ENCODE results near the gene JAK1. TPM values are rescaled to one million over a fixed set of nuclear protein-coding genes. Genes with fewer than 3 reads are reported as not detected.
"Not testable (repeated sequence)": the region's sequence is repeated elsewhere in the genome, so short reads cannot be mapped to it uniquely, and the experiment has no call there.

JAK1 gene
- total and polyA plus RNA-seq, 3 experiments from 2014 or later = 106 to 300 (median 108) TPM

DNA sequence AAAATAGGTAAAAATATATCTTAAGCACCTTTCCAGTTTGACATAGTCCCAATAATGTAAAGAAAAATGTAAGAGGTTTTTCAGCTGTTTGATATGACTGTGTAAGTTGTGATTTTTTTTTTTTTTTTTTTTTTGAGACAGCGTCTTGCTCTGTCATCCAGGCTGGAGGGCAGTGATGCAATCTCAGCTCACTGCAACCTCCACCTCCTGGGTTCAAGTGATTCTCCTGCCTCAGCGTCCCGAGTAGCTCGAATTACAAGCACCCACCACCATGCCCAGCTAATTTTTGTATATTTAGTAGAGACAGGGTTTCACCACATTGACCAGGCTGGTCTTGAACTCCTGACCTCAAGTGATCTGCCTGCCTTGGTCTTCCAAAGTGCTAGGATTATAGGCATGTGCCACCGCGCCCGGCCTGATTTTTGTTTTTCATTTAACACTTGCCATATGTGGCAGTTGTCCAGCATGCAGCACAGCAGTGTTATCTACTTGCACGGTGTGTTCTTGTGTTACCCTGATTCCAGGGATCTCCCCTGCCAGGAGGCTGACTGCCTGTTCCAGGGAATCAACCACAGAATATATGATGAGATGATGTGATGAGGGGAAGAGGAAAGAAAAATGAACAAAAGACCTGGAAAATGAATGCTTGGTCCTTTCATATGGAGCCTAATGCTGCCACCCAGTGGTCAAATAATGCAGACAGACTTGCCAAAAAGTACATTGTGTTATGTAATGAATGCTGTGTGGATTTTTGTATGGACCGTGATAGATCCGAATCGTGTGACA, 142.5 kb downstream of the JAK1 start:
- POLR2A ChIA-PET = interaction anchor here (0.7 kb wide), 1 partner anchor 15 kb away, joined by 3 read pairs; no protein-coding TSS in a partner anchor
- Histone ChIP-seq H3K4me1 (ENCODE audit: insufficient read depth, low read length) (peaks cover 12% of the 10 kb centered on the region), H3K27ac (ENCODE audit: low read depth, low read length) (no peak overlapping the region), H3K36me3 (ENCODE audit: insufficient read depth, low read length) (no peaks in the 10 kb centered on the region), H3K27me3 (ENCODE audit: insufficient read depth, low read length, poor library complexity, severe bottlenecking) (no peaks in the 10 kb centered on the region), H3K4me3 (ENCODE audit: low read length) (no peak overlapping the region), H3K9me3 (ENCODE audit: low read length) (no peaks in the 10 kb centered on the region)
- Mint-ChIP-seq H3K27ac (peak overlapping the region in 5 of 8 donors; percentile 1 to 77 (median 61)), H3K4me3 (peak overlapping the region in 5 of 7 donors; percentile 4 to 54 (median 49)), H3K27me3 (no peaks in the 10 kb centered on the region), H3K4me1 (peaks cover 30 to 36% (median 36%) of the 10 kb centered on the region in 3 donors), H3K9me3 (no peaks in the 10 kb centered on the region), H3K36me3 (peaks cover 0 to 3% (median 0%) of the 10 kb centered on the region in 3 donors)
- CTCF ChIA-PET = interaction anchor here (0.7 to 3.1 kb wide), 17 partner anchors 9 to 1459 kb away, joined by 3 to 19 read pairs (median 4); partner anchors contain the start of gene RAVER2
- DNase-seq = peak; percentile 39 to 72 (median 50)

DNA sequence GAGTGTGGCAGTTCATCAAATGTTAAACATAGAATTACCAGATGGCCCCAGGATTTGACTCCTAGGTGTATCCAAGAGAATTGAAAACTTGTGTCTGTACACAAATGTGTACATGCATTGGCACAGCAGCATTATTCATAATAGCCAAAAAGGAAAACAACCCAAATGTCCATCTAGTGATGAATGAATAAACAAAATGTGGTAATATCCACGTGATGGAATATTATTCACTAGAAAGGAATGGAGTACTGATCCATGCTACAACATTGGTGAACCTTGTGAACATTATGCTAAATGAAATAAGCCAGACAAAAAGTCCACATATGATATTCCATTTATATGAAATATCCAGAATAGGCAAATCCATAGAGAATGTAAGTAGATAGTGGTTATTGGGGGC, 143.7 kb downstream of the JAK1 start:
- H3K9me3 ChIP-seq (ENCODE audit: low read length) = no peaks in the 10 kb centered on the region
- H3K36me3 ChIP-seq (ENCODE audit: insufficient read depth, low read length) = no peaks in the 10 kb centered on the region
- no peak overlapping the region for H3K4me3 ChIP-seq (ENCODE audit: low read length)
- H3K27me3 Mint-ChIP-seq = no peaks in the 10 kb centered on the region
- peaks cover under 1 to 3% (median 2%) of the 10 kb centered on the region in 3 donors for H3K36me3 Mint-ChIP-seq
- H3K27me3 ChIP-seq (ENCODE audit: insufficient read depth, low read length, poor library complexity, severe bottlenecking) = no peaks in the 10 kb centered on the region
- H3K27ac ChIP-seq (ENCODE audit: low read depth, low read length) = no peak overlapping the region
- POLR2A ChIA-PET = no interaction called here
- no peak overlapping the region for H3K27ac Mint-ChIP-seq
- DNase-seq = no peak
- H3K4me1 Mint-ChIP-seq = peaks cover 20 to 23% (median 23%) of the 10 kb centered on the region in 3 donors
- H3K9me3 Mint-ChIP-seq = peaks cover 0 to under 1% (median 0%) of the 10 kb centered on the region in 5 donors
- peaks cover 3% of the 10 kb centered on the region for H3K4me1 ChIP-seq (ENCODE audit: insufficient read depth, low read length)
- no peak overlapping the region for H3K4me3 Mint-ChIP-seq
- CTCF ChIA-PET = interaction anchor here (1.1 to 3.1 kb wide), 7 partner anchors 78 to 252 kb away, joined by 4 to 19 read pairs (median 5); partner anchors contain the start of gene RAVER2

DNA sequence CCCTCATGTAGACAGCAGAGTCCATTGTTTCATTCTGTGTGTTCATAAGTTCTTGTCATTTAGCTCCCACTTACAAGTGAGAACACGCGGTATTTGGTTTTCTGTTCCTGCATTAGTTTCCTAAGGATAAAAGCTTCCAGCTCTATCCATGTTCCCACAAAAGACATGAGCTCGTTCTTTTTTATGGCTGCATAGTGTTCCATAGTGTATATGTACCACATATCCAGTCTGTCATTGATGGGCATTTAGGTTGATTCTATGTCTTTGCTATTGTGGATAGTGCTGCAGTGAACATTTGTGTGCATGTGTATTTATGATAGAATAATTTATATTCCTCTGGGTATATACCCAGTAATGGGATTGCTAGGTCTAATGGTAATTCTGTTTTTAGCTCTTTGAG, 145.8 kb downstream of the JAK1 start:
- H3K27ac Mint-ChIP-seq; H3K27me3 Mint-ChIP-seq; POLR2A ChIA-PET; H3K9me3 Mint-ChIP-seq; H3K4me3 Mint-ChIP-seq; H3K9me3 ChIP-seq (ENCODE audit: low read length); H3K27ac ChIP-seq (ENCODE audit: low read depth, low read length); CTCF ChIA-PET; H3K4me1 Mint-ChIP-seq; H3K27me3 ChIP-seq (ENCODE audit: insufficient read depth, low read length, poor library complexity, severe bottlenecking); H3K4me1 ChIP-seq (ENCODE audit: insufficient read depth, low read length); DNase-seq; H3K4me3 ChIP-seq (ENCODE audit: low read length); H3K36me3 ChIP-seq (ENCODE audit: insufficient read depth, low read length): not testable (repeated sequence)
- H3K36me3 Mint-ChIP-seq = peaks cover 3 to 11% (median 8%) of the 10 kb centered on the region in 3 donors

DNA sequence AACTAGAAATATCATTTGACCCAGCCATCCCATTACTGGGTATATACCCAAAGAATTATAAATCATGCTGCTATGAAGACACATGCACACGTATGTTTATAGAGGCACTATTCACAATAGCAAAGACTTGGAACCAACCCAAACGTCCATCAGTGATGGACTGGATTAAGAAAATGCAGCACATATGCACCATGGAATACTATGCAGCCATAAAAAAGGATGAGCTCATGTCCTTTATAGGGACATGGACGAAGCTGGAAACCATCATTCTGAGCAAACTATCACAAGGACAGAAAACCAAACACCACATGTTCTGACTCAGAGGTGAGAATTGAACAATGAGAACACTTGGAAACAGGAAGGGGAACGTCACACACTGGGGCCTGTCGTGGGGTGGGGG, 149.0 kb downstream of the JAK1 start:
- peaks cover 3 to 20% (median 13%) of the 10 kb centered on the region in 3 donors for H3K36me3 Mint-ChIP-seq
- DNase-seq; H3K4me1 Mint-ChIP-seq; H3K27ac ChIP-seq (ENCODE audit: low read depth, low read length); H3K27me3 ChIP-seq (ENCODE audit: insufficient read depth, low read length, poor library complexity, severe bottlenecking); H3K4me1 ChIP-seq (ENCODE audit: insufficient read depth, low read length); H3K4me3 Mint-ChIP-seq; H3K9me3 Mint-ChIP-seq; POLR2A ChIA-PET; H3K36me3 ChIP-seq (ENCODE audit: insufficient read depth, low read length); H3K4me3 ChIP-seq (ENCODE audit: low read length); H3K27me3 Mint-ChIP-seq; H3K9me3 ChIP-seq (ENCODE audit: low read length); H3K27ac Mint-ChIP-seq: not testable (repeated sequence)
- CTCF ChIA-PET = interaction anchor here (0.7 kb wide), 1 partner anchor 9 kb away, joined by 3 read pairs; no protein-coding TSS in a partner anchor

DNA sequence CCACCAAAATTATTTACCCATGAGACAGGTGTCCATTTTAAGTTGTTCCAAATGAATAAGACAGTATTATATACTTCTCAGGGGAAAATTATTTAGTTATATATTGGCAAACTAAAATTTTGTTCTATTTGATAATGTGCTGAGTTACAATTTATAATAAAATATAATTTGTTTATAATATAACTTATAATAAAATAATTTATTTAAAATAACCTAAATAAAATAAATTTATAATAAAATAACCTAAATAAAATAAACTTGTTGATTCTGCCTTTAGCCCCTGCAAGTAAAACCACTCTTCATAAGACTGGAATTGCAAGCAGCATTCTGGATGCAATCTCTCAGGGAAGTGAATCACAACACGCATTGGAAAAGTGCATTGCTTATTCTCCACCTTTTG, 151.9 kb downstream of the JAK1 start:
- ChIA-PET CTCF (no interaction called here), POLR2A (no interaction called here)
- DNase-seq = no peak
- Mint-ChIP-seq H3K9me3 (peaks cover 0 to 5% (median 0%) of the 10 kb centered on the region in 5 donors), H3K4me3 (no peak overlapping the region), H3K4me1 (peaks cover 0 to 2% (median 0%) of the 10 kb centered on the region in 3 donors), H3K27ac (no peak overlapping the region), H3K27me3 (no peaks in the 10 kb centered on the region), H3K36me3 (peaks cover 0 to 23% (median 13%) of the 10 kb centered on the region in 3 donors)
- H3K9me3 ChIP-seq (ENCODE audit: low read length) = no peaks in the 10 kb centered on the region
- no peaks in the 10 kb centered on the region for H3K27me3 ChIP-seq (ENCODE audit: insufficient read depth, low read length, poor library complexity, severe bottlenecking)
- no peak overlapping the region for H3K27ac ChIP-seq (ENCODE audit: low read depth, low read length)
- no peaks in the 10 kb centered on the region for H3K36me3 ChIP-seq (ENCODE audit: insufficient read depth, low read length)
- no peak overlapping the region for H3K4me3 ChIP-seq (ENCODE audit: low read length)
- H3K4me1 ChIP-seq (ENCODE audit: insufficient read depth, low read length) = no peaks in the 10 kb centered on the region

DNA sequence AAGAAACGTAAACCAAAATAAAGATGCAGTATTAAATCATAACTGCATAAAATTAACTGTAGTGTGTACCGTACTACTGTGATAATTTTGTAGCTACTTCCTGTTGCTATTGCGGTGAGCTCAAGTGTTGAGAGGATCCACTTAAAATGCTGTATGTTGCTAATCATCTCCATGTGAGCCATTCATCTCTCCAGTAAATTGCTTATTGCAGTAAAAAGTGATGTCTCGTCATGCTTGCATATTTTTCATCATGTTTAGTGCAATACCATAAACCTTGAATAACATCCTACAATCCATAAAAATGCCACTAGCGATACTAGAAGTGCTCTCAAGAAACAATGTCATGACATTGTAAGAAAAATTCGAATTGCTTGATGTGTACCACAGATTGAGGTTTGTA, 155.2 kb downstream of the JAK1 start:
- H3K27me3 ChIP-seq (ENCODE audit: insufficient read depth, low read length, poor library complexity, severe bottlenecking) = no peaks in the 10 kb centered on the region
- no peaks in the 10 kb centered on the region for H3K4me1 Mint-ChIP-seq
- no peaks in the 10 kb centered on the region for H3K36me3 ChIP-seq (ENCODE audit: insufficient read depth, low read length)
- ChIA-PET POLR2A (no interaction called here), CTCF (no interaction called here)
- peaks cover 0 to 15% (median 7%) of the 10 kb centered on the region in 3 donors for H3K36me3 Mint-ChIP-seq
- no peaks in the 10 kb centered on the region for H3K4me1 ChIP-seq (ENCODE audit: insufficient read depth, low read length)
- H3K4me3 Mint-ChIP-seq = no peak overlapping the region
- DNase-seq = no peak
- H3K27me3 Mint-ChIP-seq = no peaks in the 10 kb centered on the region
- no peaks in the 10 kb centered on the region for H3K9me3 ChIP-seq (ENCODE audit: low read length)
- H3K4me3 ChIP-seq (ENCODE audit: low read length) = no peak overlapping the region
- no peak overlapping the region for H3K27ac ChIP-seq (ENCODE audit: low read depth, low read length)
- H3K9me3 Mint-ChIP-seq = no peaks in the 10 kb centered on the region
- H3K27ac Mint-ChIP-seq = no peak overlapping the region

DNA sequence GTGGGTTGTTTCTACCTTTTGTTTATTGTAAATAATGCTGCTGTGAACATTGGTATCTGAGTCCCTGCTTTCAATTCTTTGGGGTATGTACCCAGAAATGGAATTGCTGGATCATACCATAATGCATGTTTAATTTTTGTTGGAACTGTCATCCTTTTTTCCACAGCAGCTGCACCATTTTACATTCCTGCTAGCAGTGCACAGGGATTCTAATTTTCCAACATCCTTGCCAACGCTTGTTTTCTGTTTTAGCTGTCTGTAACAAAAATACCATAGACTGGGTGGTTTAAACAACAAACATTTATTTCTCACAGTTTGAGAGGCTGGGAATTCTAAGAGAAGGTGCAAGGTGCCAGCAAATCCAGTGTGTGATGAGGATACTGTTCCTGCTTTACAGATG, 156.3 kb downstream of the JAK1 start:
- H3K27ac ChIP-seq (ENCODE audit: low read depth, low read length) = no peak overlapping the region
- no peaks in the 10 kb centered on the region for H3K4me1 ChIP-seq (ENCODE audit: insufficient read depth, low read length)
- CTCF ChIA-PET = no interaction called here
- Mint-ChIP-seq H3K4me3 (no peak overlapping the region), H3K27ac (no peak overlapping the region), H3K9me3 (no peaks in the 10 kb centered on the region), H3K27me3 (no peaks in the 10 kb centered on the region), H3K36me3 (peaks cover 0 to 9% (median 3%) of the 10 kb centered on the region in 3 donors), H3K4me1 (no peaks in the 10 kb centered on the region)
- H3K4me3 ChIP-seq (ENCODE audit: low read length) = no peak overlapping the region
- H3K9me3 ChIP-seq (ENCODE audit: low read length) = no peaks in the 10 kb centered on the region
- POLR2A ChIA-PET = no interaction called here
- no peaks in the 10 kb centered on the region for H3K27me3 ChIP-seq (ENCODE audit: insufficient read depth, low read length, poor library complexity, severe bottlenecking)
- no peaks in the 10 kb centered on the region for H3K36me3 ChIP-seq (ENCODE audit: insufficient read depth, low read length)
- no peak for DNase-seq

DNA sequence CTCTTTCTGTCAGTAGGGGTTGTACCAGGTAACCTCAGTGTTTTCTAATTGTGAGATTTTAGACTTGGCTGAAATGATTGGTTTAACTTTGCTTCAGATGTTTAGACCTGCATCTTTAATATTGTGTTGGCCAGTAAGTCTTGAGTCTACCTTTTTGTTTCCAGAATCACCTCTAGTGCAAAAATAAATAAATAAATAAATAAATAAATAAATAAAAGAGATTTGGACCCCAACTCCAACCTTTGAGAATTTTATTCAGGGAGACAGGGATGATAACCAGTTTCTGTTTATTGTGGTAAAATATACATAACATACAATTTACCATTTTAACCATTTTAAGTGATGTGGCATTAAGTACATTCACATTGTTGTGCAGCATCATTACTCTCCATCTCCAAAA, 157.0 kb downstream of the JAK1 start:
- H3K9me3 ChIP-seq (ENCODE audit: low read length) = no peaks in the 10 kb centered on the region
- DNase-seq = no peak
- Mint-ChIP-seq H3K4me1 (no peaks in the 10 kb centered on the region), H3K36me3 (peaks cover 0 to 10% (median 0%) of the 10 kb centered on the region in 3 donors), H3K27me3 (no peaks in the 10 kb centered on the region), H3K4me3 (no peak overlapping the region), H3K27ac (no peak overlapping the region), H3K9me3 (no peaks in the 10 kb centered on the region)
- POLR2A ChIA-PET = no interaction called here
- H3K27ac ChIP-seq (ENCODE audit: low read depth, low read length) = no peak overlapping the region
- CTCF ChIA-PET = no interaction called here
- no peaks in the 10 kb centered on the region for H3K36me3 ChIP-seq (ENCODE audit: insufficient read depth, low read length)
- no peaks in the 10 kb centered on the region for H3K27me3 ChIP-seq (ENCODE audit: insufficient read depth, low read length, poor library complexity, severe bottlenecking)
- H3K4me1 ChIP-seq (ENCODE audit: insufficient read depth, low read length) = no peaks in the 10 kb centered on the region
- no peak overlapping the region for H3K4me3 ChIP-seq (ENCODE audit: low read length)

Measured in CD8-positive, alpha-beta memory T cell (primary cell).